Measurements from ENCODE around the gene BTBD1.

DNA sequence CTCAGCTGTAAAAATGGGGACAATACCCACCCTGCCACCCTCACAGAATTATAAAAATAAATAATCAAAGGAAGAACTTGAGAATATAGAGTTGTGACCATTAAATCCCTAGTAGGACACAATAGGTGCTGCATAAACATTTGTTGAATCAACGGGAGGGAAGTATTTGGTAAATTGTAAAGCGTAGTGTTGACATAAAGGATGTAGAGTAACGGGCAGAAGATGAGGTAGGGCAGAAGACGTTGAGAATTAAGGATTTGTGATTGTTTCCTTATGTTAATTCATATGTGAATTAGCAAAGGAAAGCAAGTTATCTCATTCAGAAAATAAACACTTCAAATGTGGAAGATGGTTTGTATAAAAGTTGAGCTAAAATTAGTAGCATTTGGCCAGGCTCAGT, 73.9 kb downstream of the BTBD1 start:
- no peak for TF ChIP-seq POLR2A (IDR thresholded peaks at IDR 0.05)
- TF ChIP-seq CTCF (IDR thresholded peaks at IDR 0.05) = no peak
